ENCODE data around the gene FDPS.

- TF ChIP-seq, protein P1, sequence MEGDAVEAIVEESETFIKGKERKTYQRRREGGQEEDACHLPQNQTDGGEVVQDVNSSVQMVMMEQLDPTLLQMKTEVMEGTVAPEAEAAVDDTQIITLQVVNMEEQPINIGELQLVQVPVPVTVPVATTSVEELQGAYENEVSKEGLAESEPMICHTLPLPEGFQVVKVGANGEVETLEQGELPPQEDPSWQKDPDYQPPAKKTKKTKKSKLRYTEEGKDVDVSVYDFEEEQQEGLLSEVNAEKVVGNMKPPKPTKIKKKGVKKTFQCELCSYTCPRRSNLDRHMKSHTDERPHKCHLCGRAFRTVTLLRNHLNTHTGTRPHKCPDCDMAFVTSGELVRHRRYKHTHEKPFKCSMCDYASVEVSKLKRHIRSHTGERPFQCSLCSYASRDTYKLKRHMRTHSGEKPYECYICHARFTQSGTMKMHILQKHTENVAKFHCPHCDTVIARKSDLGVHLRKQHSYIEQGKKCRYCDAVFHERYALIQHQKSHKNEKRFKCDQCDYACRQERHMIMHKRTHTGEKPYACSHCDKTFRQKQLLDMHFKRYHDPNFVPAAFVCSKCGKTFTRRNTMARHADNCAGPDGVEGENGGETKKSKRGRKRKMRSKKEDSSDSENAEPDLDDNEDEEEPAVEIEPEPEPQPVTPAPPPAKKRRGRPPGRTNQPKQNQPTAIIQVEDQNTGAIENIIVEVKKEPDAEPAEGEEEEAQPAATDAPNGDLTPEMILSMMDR (IDR thresholded peaks at IDR 0.05 in 2 of 3, conservative IDR thresholded peaks at IDR 0.05 in 1 of 3; ENCODE audit: borderline replicate concordance in 1 of 3, insufficient read depth in 1 of 3, low read depth in 2 of 3, low read length in 2 of 3), result no peak
- TF ChIP-seq CEBPB (IDR thresholded peaks at IDR 0.05; ENCODE audit: low read depth) (no peak), SRF (IDR thresholded peaks at IDR 0.05; ENCODE audit: low read depth) (no peak)
Measured at GRCh38 chr1:155316922-155317321, 8.3 kb downstream of the FDPS start.
